ENCODE results near the gene FYB1.

The FYB1 gene

DNA sequence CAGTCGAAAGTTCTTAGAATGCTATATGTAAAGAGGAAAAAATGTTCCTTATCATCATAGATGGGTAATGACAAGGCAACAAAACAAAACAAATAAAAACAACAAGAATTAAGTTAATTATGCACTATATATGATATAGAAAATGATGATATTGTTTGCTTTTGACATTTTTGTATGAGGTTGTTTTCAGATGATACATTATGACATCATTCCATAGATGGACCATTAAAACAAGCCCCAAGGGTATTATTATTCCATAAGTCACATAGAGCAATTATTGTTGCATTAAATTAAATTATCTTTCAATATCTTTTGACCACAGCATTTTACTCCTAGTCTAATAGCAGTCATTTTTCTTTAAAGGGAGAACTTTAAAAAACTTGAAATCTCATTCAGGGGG lies 88.6 kb downstream of the FYB1 start:
- H3K27ac Mint-ChIP-seq = no peak overlapping the region
- no peaks in the 10 kb centered on the region for H3K9me3 Mint-ChIP-seq
- peaks cover 3% of the 10 kb centered on the region for H3K4me1 Mint-ChIP-seq (ENCODE audit: low read depth)
- H3K4me3 Mint-ChIP-seq = no peak overlapping the region
- no peaks in the 10 kb centered on the region for H3K27me3 Mint-ChIP-seq (ENCODE audit: low read depth)
- peaks cover 64% of the 10 kb centered on the region for H3K36me3 Mint-ChIP-seq (ENCODE audit: low read depth)

DNA sequence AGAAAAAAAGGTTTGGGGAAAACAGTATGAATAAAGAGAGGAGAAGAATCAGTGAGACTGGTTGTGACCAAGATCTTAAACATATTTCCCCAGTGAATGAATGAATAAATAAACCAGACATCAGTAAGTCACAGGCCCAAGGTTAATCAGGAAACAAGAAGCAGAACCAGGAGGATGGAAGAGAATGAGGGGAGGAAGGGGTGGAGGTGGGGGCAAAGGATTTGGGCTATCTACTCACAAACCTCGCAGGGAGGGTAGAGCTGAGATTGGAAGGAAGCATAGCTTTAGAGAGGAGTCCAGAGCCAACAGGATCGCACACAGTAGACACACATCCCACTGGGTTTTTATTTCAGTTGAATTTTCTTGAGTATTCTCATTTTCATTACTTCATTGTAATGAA lies 97.4 kb downstream of the FYB1 start:
- Mint-ChIP-seq H3K36me3 (ENCODE audit: low read depth) (peaks cover 52% of the 10 kb centered on the region), H3K9me3 (no peaks in the 10 kb centered on the region), H3K4me1 (ENCODE audit: low read depth) (peaks cover 6% of the 10 kb centered on the region), H3K27ac (no peak overlapping the region), H3K4me3 (no peak overlapping the region), H3K27me3 (ENCODE audit: low read depth) (no peaks in the 10 kb centered on the region)

DNA sequence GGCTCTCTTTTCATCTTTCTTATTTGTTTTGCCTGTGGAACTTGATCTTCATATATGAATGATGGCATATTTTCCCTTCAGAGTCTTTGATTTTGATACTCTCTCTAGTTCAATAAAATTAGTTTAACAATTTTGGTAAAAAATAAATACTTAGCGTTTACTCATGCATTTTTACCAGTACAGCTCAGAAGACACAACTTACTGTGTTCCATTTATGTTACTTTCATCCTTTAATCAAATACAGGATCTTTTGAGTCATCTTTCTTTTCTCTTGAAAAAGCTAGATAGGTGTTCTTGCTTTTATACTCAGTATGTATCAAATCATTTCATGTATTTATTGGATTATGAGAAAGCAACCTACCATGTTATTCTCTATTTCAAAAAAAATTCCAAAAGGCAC lies 98.0 kb downstream of the FYB1 start:
- Mint-ChIP-seq H3K36me3 (ENCODE audit: low read depth) (peaks cover 57% of the 10 kb centered on the region), H3K4me1 (ENCODE audit: low read depth) (peaks cover 10% of the 10 kb centered on the region), H3K27ac (no peak overlapping the region), H3K4me3 (no peak overlapping the region), H3K9me3 (no peaks in the 10 kb centered on the region), H3K27me3 (ENCODE audit: low read depth) (no peaks in the 10 kb centered on the region)

DNA sequence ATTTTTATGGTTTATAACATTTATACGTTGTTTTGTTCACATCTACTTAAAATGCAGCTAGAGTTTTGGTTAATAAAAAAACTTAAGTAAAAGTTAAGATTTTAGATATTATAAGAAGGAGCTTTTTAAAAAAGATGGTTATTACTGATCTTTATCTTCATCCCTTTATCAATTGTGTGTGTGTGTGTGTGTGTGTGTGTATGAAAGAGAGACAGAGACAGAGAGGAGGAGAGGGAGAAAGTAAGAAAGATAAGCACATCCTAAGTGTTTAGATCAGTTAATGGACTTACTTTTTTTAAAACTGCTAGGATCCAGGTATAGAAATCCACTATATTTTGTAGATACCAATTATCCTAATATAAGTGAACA lies 99.3 kb downstream of the FYB1 start:
- Mint-ChIP-seq H3K27me3 (ENCODE audit: low read depth) (no peaks in the 10 kb centered on the region), H3K9me3 (no peaks in the 10 kb centered on the region), H3K4me1 (ENCODE audit: low read depth) (peaks cover 10% of the 10 kb centered on the region), H3K36me3 (ENCODE audit: low read depth) (peaks cover 59% of the 10 kb centered on the region), H3K4me3 (no peak overlapping the region), H3K27ac (no peak overlapping the region)

DNA sequence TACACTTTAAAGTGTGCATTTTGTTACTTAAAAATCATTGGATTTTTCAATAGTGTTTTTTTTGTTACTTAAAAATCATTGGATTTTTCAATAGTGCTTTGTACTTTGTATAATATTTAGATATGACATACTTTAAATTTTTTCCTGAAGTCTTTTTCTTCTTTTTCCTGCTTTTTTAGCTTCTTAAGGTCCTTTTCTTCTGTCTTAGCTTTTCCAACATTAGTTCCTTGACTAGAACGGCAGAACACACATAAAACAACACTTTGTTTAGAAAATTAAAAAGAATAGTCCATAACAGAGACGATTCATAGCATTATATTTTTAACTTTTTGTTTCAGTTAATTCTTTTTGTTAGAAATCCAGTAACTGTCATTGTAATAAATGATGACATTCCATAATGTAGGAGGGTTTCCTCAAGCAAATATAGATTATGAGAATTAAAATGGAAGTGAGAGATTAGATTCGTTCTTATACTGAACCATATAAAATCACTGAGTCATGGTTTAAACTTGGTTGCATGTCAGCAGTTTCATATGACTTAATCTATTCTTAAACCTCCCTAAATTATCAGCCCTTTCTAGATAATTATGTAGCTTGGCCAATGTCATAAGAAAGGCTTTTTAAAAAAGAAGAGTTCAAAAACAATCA lies 99.8 kb downstream of the FYB1 start:
- Mint-ChIP-seq H3K27me3 (ENCODE audit: low read depth) (no peaks in the 10 kb centered on the region), H3K36me3 (ENCODE audit: low read depth) (peaks cover 59% of the 10 kb centered on the region), H3K4me1 (ENCODE audit: low read depth) (peaks cover 10% of the 10 kb centered on the region), H3K4me3 (no peak overlapping the region), H3K9me3 (no peaks in the 10 kb centered on the region), H3K27ac (no peak overlapping the region)

DNA sequence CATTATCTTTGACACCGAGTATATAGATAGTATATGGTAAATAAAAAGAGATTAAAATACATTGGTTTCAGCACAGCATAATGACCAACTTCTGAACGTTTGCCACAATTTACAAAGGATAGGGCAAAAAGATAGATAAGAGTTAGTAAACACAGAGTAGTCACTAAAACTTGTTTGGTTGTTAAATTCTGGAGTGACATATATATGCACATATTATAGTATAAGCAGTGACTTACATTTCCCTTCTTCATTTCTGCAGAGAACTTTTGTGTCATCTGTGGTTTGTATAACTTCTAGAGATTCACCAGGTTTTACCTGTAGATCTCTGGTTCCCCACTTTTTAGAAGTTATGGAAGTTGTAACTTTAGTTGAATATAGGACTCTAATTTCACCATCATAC lies 100.7 kb downstream of the FYB1 start:
- Mint-ChIP-seq H3K4me3 (no peak overlapping the region), H3K36me3 (ENCODE audit: low read depth) (peaks cover 58% of the 10 kb centered on the region), H3K4me1 (ENCODE audit: low read depth) (peaks cover 10% of the 10 kb centered on the region), H3K27ac (no peak overlapping the region), H3K9me3 (no peaks in the 10 kb centered on the region), H3K27me3 (ENCODE audit: low read depth) (no peaks in the 10 kb centered on the region)

DNA sequence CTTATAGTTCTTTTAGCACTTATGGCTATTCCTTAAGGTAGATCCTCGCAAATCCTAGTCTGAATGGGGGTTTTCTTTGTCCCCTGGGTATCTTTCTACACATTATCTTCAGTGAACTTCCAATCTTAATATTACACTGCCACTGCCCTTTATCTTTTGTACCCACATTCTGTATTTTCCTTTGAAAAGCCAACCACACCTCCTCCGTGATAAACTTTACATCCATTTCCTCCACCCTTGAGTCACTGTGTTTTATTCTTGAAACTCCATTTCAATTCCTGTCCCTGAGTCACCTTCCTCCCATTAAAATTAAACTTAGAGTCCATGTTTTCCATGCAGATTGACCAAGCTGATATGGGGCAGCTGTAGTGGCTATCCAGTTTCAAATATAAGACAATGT lies 102.0 kb downstream of the FYB1 start:
- no peaks in the 10 kb centered on the region for H3K27me3 Mint-ChIP-seq (ENCODE audit: low read depth)
- H3K4me1 Mint-ChIP-seq (ENCODE audit: low read depth) = peaks cover 10% of the 10 kb centered on the region
- peaks cover 57% of the 10 kb centered on the region for H3K36me3 Mint-ChIP-seq (ENCODE audit: low read depth)
- H3K9me3 Mint-ChIP-seq = no peaks in the 10 kb centered on the region
- no peak overlapping the region for H3K4me3 Mint-ChIP-seq
- no peak overlapping the region for H3K27ac Mint-ChIP-seq

DNA sequence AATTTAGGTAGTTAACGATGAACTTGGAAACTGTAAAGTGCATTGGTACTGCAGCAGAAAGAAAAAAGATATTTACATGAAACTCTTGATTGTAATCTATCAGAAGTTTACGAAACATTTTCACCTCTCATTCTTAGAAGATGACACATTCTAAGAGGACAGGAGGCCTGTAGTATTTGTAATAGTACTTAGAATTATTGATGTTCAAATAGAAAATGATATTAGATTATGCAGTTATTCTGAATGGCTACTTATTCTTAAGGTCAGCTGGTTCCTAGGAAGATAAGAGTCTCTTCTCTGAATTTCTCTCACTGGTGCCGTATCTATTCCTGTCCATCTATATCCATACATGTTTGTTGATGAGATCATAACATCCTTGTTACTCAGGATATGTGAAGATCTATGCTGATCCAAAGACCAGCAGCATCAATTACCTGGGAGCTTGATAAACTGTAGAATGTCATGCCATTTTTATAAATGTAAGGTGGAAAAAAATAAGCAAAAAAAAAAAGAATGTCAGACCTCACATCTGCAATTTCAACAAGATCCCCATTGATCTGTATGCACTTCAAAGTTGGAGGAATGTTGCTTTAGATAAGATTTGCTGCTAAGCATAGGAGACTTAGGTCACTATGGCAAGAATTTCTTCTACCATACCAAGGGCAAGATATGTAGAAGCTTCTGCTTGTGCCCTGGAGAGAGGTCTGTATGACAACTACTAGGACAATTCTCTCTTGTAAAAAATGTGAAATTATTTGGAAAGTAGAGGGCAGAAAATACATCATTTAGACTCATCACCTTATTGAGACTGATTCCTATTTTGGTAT lies 102.8 kb downstream of the FYB1 start:
- Mint-ChIP-seq H3K27ac (no peak overlapping the region), H3K4me1 (ENCODE audit: low read depth) (peaks cover 8% of the 10 kb centered on the region), H3K9me3 (no peaks in the 10 kb centered on the region), H3K4me3 (no peak overlapping the region), H3K27me3 (ENCODE audit: low read depth) (no peaks in the 10 kb centered on the region), H3K36me3 (ENCODE audit: low read depth) (peaks cover 51% of the 10 kb centered on the region)

DNA sequence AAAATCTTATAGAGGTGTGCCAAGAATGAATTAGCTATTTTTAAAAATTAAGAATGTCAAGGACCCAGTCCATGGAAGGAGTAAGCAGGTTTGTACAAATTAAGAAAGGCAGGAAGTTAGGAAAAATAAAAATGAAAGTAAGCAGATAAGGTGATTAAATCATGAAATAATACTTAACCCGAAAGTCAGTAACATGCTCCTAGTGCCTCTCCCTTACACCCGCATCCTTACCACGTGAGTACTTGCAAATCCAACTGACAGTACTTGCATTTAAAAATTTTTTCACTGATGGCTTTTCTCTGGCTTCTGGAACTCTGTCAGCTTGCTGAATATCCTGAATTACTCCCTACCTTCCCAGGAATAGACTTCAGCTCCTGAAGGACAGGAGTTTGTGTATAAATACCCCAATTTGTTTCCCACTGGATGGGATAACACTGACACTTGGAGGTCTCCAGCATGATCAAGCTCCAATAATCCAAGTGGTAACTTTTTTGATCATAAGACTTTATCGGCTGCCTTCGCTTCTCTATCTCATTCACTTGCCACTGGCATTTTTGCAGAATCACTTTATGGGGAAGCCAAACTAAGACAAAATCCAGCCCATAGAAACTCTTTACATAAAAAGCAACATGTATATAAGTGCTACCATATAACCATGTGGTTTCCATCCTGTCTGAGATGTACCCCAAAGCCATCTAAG lies 103.6 kb downstream of the FYB1 start:
- Mint-ChIP-seq H3K27me3 (ENCODE audit: low read depth) (no peaks in the 10 kb centered on the region), H3K4me3 (no peak overlapping the region), H3K36me3 (ENCODE audit: low read depth) (peaks cover 52% of the 10 kb centered on the region), H3K9me3 (no peaks in the 10 kb centered on the region), H3K4me1 (ENCODE audit: low read depth) (peaks cover 8% of the 10 kb centered on the region), H3K27ac (no peak overlapping the region)

DNA sequence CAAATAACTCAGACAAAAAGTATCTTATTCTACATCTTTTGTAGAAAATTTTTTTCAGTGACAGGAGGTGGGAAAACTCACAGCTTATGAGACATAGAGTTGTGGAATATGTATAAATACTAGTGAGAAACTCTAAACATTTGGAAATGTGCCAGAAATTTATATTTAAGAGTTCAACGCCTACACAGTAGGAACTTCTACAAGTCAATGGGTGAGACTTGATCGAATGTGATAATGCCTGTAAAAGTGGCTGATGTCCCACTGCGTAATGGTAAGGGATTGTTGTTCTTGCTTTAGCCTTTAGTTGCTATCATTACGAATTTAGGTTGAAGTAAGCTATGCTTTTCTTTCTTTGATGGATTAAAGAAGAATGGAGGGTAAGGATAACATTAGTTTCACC lies 105.2 kb downstream of the FYB1 start:
- Mint-ChIP-seq H3K9me3 (no peaks in the 10 kb centered on the region), H3K27me3 (ENCODE audit: low read depth) (no peaks in the 10 kb centered on the region), H3K4me3 (no peak overlapping the region), H3K36me3 (ENCODE audit: low read depth) (peaks cover 61% of the 10 kb centered on the region), H3K27ac (no peak overlapping the region), H3K4me1 (ENCODE audit: low read depth) (peaks cover 8% of the 10 kb centered on the region)

DNA sequence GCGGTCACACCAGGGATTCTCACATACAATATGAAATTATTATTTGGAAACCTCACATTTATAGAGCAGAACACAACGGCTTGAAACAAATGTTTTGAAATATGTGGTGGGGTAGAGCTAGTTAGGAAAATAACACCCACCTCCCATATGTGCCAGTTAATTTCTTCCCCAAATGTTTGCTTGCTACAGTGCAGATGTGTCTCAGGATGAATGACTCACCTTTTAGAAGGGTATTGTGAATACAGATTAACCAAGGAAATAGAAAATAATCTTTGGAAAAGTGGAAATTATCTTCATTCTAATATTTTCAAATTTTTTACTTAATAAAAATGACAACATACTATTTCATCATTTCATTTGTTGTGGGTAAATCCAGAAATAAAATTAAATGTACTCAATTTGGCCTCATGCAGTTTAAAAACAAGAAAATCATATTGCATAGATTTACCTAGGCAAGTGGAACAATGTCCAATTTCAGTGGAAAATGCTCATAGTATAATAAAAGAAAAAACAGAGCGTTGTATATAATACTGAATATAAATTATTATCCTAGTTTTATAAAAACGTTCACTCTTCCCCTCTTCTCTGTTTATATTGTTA lies 105.9 kb downstream of the FYB1 start:
- H3K4me3 Mint-ChIP-seq = no peak overlapping the region
- no peak overlapping the region for H3K27ac Mint-ChIP-seq
- H3K9me3 Mint-ChIP-seq = no peaks in the 10 kb centered on the region
- H3K27me3 Mint-ChIP-seq (ENCODE audit: low read depth) = no peaks in the 10 kb centered on the region
- H3K4me1 Mint-ChIP-seq (ENCODE audit: low read depth) = peaks cover 8% of the 10 kb centered on the region
- H3K36me3 Mint-ChIP-seq (ENCODE audit: low read depth) = peaks cover 61% of the 10 kb centered on the region

DNA sequence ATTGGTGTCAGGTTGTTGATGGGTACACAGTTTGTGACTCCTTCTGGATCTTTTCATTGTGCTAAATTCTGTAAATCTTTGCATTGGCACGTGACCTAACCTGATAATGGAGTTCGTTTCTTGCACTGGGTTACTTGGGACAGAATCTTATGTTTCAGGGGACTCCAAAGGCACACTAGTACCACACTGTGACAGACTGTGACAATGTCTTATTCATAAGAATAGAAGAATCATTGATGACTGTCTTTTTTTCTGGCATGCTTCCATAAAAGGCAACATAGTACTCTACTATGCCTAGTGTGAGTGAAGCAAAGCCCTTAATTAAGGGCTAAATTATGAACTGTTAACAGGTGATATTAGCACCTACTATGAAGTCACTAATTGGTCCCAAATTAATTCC lies 109.8 kb downstream of the FYB1 start:
- no peaks in the 10 kb centered on the region for H3K9me3 Mint-ChIP-seq
- no peaks in the 10 kb centered on the region for H3K27me3 Mint-ChIP-seq (ENCODE audit: low read depth)
- H3K27ac Mint-ChIP-seq = no peak overlapping the region
- peaks cover 42% of the 10 kb centered on the region for H3K36me3 Mint-ChIP-seq (ENCODE audit: low read depth)
- H3K4me3 Mint-ChIP-seq = no peak overlapping the region
- H3K4me1 Mint-ChIP-seq (ENCODE audit: low read depth) = no peaks in the 10 kb centered on the region

DNA sequence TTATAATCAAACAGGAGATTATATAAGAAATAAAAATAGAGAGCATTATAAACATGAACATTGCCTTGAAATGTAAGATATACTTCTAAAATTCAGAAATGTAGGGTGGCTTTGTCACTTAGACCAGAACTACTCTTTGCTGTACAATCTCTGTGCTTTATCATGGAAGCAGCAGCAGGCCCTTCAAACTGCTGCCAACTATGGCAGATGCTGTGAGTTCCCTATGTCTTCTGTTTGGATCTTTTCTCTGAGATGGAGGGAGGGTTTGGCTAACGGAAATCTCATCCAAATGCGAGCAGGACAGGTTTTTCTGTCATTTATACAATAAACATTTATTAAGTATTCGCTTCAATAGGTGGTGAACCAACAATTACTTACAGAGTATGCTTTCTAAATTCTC lies 110.4 kb downstream of the FYB1 start:
- peaks cover 42% of the 10 kb centered on the region for H3K36me3 Mint-ChIP-seq (ENCODE audit: low read depth)
- no peaks in the 10 kb centered on the region for H3K4me1 Mint-ChIP-seq (ENCODE audit: low read depth)
- H3K27ac Mint-ChIP-seq = peak overlapping the region; percentile 8
- H3K4me3 Mint-ChIP-seq = no peak overlapping the region
- H3K9me3 Mint-ChIP-seq = no peaks in the 10 kb centered on the region
- H3K27me3 Mint-ChIP-seq (ENCODE audit: low read depth) = no peaks in the 10 kb centered on the region

DNA sequence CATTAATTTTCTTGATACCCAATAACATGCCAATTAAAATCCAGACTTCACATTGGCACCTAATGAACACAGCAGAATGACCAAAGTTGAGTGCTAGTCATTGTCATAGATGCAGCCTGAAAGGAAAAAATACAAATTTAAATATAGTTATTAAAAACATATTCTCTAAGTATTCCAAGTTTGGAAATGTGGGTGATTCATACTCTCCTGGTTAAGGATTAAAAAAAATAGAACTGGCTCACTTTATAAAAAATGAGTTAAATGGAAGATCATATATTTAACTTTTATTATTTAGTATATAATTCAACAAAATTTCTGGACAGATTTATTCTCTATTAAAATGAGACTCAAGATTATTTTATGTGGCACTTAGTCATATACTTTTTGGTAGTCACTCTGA lies 112.0 kb downstream of the FYB1 start:
- Mint-ChIP-seq H3K4me1 (ENCODE audit: low read depth) (peaks cover 2% of the 10 kb centered on the region), H3K27me3 (ENCODE audit: low read depth) (no peaks in the 10 kb centered on the region), H3K9me3 (no peaks in the 10 kb centered on the region), H3K4me3 (no peak overlapping the region), H3K27ac (no peak overlapping the region), H3K36me3 (ENCODE audit: low read depth) (peaks cover 48% of the 10 kb centered on the region)

DNA sequence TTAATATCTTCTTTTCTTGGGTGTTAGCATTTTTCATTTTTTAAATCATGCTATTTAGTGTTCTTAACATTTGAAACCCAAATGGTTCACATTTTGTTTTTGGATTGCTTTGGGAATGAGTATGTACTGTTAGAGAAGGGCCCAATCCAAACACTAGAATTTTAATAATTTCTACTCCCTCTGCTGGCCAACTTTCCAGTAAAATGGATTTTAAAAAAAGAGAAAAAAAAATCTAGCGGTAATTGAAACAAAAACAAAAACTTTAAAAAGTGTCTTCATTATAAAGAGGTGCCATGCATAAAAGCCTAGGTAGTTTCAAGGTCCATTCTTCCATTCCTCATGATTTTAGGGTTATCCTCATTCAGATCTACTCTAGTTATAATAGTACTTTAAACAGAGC lies 113.0 kb downstream of the FYB1 start:
- Mint-ChIP-seq H3K4me3 (no peak overlapping the region), H3K27me3 (ENCODE audit: low read depth) (no peaks in the 10 kb centered on the region), H3K9me3 (no peaks in the 10 kb centered on the region), H3K27ac (no peak overlapping the region), H3K4me1 (ENCODE audit: low read depth) (peaks cover 4% of the 10 kb centered on the region), H3K36me3 (ENCODE audit: low read depth) (peaks cover 49% of the 10 kb centered on the region)
